WTC11 (cell line): Measurements from ENCODE around the gene ZNF768. TPM values are rescaled to one million over a fixed set of nuclear protein-coding genes. Genes with fewer than 3 reads are reported as not detected.
A peak's percentile ranks its signal among the peaks of the same experiment; 100 is the strongest.

ENCODE experiments used
- ATAC-seq: fragments of 200-7000 bp; cut with Tn5 transposase; 2 replicates; pipeline ENCODE4 v1.10.0; 2021; ENCODE audit warnings: mild to moderate bottlenecking, moderate library complexity
- CTCF ChIA-PET: fragments of 300-600 bp; sonication (Branson Sonifier 250); formaldehyde crosslinking; loops from one replicate; lab custom pipeline; 2021; ENCODE audit warnings: antibody characterized with exemption; lab: Charles Lee
- POLR2A ChIA-PET: fragments of 350-600 bp; sonication (Branson Sonifier 250); formaldehyde crosslinking; loops from one replicate; lab custom pipeline; 2021; ENCODE audit warnings: antibody characterized with exemption; lab: Charles Lee
- DNase-seq: peaks from one replicate; pipeline ENCODE4 v3.0.0; 2021; ENCODE audit warnings: low spot score
- H3K27ac Mint-ChIP-seq: 2 replicates; pipeline ENCODE4 v1.8.0; 2021; ENCODE audit warnings: mixed read lengths
- H3K27me3 Mint-ChIP-seq: 2 replicates; pipeline ENCODE4 v1.8.0; 2021; ENCODE audit warnings: low read depth, mild to moderate bottlenecking, moderate library complexity, mixed read lengths
- H3K36me3 Mint-ChIP-seq: 2 replicates; pipeline ENCODE4 v1.8.0; 2021; ENCODE audit warnings: mixed read lengths
- H3K4me1 Mint-ChIP-seq: 2 replicates; pipeline ENCODE4 v1.8.0; 2022; ENCODE audit warnings: mixed read lengths
- H3K4me3 Mint-ChIP-seq: 2 replicates; pipeline ENCODE4 v1.8.0; 2021; ENCODE audit warnings: mild to moderate bottlenecking, moderate library complexity, mixed read lengths
- H3K9me3 Mint-ChIP-seq: 2 replicates; pipeline ENCODE4 v1.8.0; 2021; ENCODE audit warnings: mixed read lengths
- E2F1 ChIP-seq: sonication (generic); formaldehyde crosslinking; IDR thresholded peaks from 2 replicates; pipeline ENCODE4 v1.8.0; 2022; ENCODE audit warnings: mild to moderate bottlenecking, missing genetic modification reagents
- ESRRA ChIP-seq: sonication (generic); formaldehyde crosslinking; IDR thresholded peaks from 2 replicates; pipeline ENCODE4 v1.8.1; 2022; ENCODE audit warnings: mild to moderate bottlenecking, missing genetic modification reagents, borderline replicate concordance
- ETV6 ChIP-seq: sonication (generic); formaldehyde crosslinking; IDR thresholded peaks from 2 replicates; pipeline ENCODE4 v1.8.1; 2022; ENCODE audit warnings: mild to moderate bottlenecking, missing genetic modification reagents
- GTF2I ChIP-seq: fragments of 250-450 bp; sonication (Bioruptor Pico); conservative IDR thresholded peaks from 2 replicates; pipeline ENCODE4 v1.4.0; 2021; ENCODE audit warnings: mild to moderate bottlenecking
- IRF2 ChIP-seq: sonication (generic); formaldehyde crosslinking; IDR thresholded peaks from 2 replicates; pipeline ENCODE4 v1.8.0; 2022; ENCODE audit warnings: low read depth, missing genetic modification reagents, borderline replicate concordance
- JAZF1 ChIP-seq: fragments of 250-450 bp; sonication (Bioruptor Pico); IDR thresholded peaks from 2 replicates; pipeline ENCODE4 v1.9.0; 2021; ENCODE audit warnings: moderate library complexity, mild to moderate bottlenecking, inconsistent platforms
- MAX ChIP-seq: sonication (generic); formaldehyde crosslinking; IDR thresholded peaks from 2 replicates; pipeline ENCODE4 v1.8.0; 2022; ENCODE audit warnings: mild to moderate bottlenecking, missing genetic modification reagents
- NR2C2 ChIP-seq: sonication (generic); formaldehyde crosslinking; IDR thresholded peaks from 2 replicates; pipeline ENCODE4 v1.8.0; 2022; ENCODE audit warnings: mild to moderate bottlenecking, missing genetic modification reagents
- NR3C1 ChIP-seq: sonication (generic); formaldehyde crosslinking; conservative IDR thresholded peaks from 2 replicates; pipeline ENCODE4 v1.8.1; 2023; ENCODE audit warnings: low read depth, mild to moderate bottlenecking, missing genetic modification reagents
- RELA ChIP-seq: sonication (generic); formaldehyde crosslinking; IDR thresholded peaks from 2 replicates; pipeline ENCODE4 v1.8.1; 2022; ENCODE audit warnings: missing genetic modification reagents, mild to moderate bottlenecking, borderline replicate concordance
- SP1 ChIP-seq: sonication (generic); formaldehyde crosslinking; conservative IDR thresholded peaks from 2 replicates; pipeline ENCODE4 v1.8.1; 2022; ENCODE audit warnings: missing genetic modification reagents
- ZBTB21 ChIP-seq: sonication (generic); formaldehyde crosslinking; IDR thresholded peaks from 2 replicates; pipeline ENCODE4 v1.8.1; 2023; ENCODE audit warnings: mild to moderate bottlenecking, missing genetic modification reagents, borderline replicate concordance
- ZNF281 ChIP-seq: sonication (generic); formaldehyde crosslinking; IDR thresholded peaks from 2 replicates; pipeline ENCODE4 v1.8.0; 2023; ENCODE audit warnings: mild to moderate bottlenecking, missing genetic modification reagents
- ZNF317 ChIP-seq: sonication (generic); formaldehyde crosslinking; IDR thresholded peaks from 2 replicates; pipeline ENCODE4 v1.8.1; 2023; ENCODE audit warnings: low read depth, mild to moderate bottlenecking, moderate library complexity, missing genetic modification reagents, borderline replicate concordance
- ZNF396 ChIP-seq: fragments of 250-450 bp; sonication (Bioruptor Pico); IDR thresholded peaks from 2 replicates; pipeline ENCODE4 v1.8.0; 2021; ENCODE audit warnings: mild to moderate bottlenecking, moderate library complexity, borderline replicate concordance
- ZNF425 ChIP-seq: fragments of 250-450 bp; sonication (Bioruptor Pico); conservative IDR thresholded peaks from 2 replicates; pipeline ENCODE4 v1.9.0; 2021; ENCODE audit warnings: mild to moderate bottlenecking
- ZSCAN18 ChIP-seq: fragments of 250-450 bp; sonication (Bioruptor Pico); IDR thresholded peaks from 2 replicates; pipeline ENCODE4 v2.1.2; 2022; ENCODE audit warnings: mild to moderate bottlenecking, moderate library complexity
- total RNA-seq: library from RNA; stranded (reverse); gene quantifications from 3 replicates; pipeline ENCODE4 v1.2.3, GENCODE V29; 2021
- TF ChIP-seq, protein P1 (sequence below): sonication (generic); formaldehyde crosslinking; IDR thresholded peaks from 2 replicates; pipeline ENCODE4 v1.8.1; 2023; ENCODE audit warnings: mild to moderate bottlenecking, missing genetic modification reagents
- TF ChIP-seq, protein P2 (sequence below): sonication (generic); formaldehyde crosslinking; IDR thresholded peaks from 2 replicates; pipeline ENCODE4 v1.8.1; 2022; ENCODE audit warnings: mild to moderate bottlenecking, moderate library complexity, missing genetic modification reagents

Gene ZNF768
- total RNA-seq, 1 experiment from 2014 or later, result 35.9 TPM

GRCh38 chr16:30565526-30565925 lies 39.2 kb upstream of the ZNF768 start:
- CTCF ChIA-PET, result interaction anchor here (0.9 to 1.4 kb wide), 5 partner anchors 8 to 136 kb away, joined by 3 to 7 read pairs (median 4); partner anchors contain the start of gene DCTPP1
- POLR2A ChIA-PET, result interaction anchor here (0.9 kb wide), 1 partner anchor 38 kb away, joined by 3 read pairs; no protein-coding TSS in a partner anchor
- peaks cover 18% of the 10 kb centered on the region for H3K4me1 Mint-ChIP-seq
- no peak for ATAC-seq
- H3K36me3 Mint-ChIP-seq, result no peaks in the 10 kb centered on the region
- DNase-seq, result no peak
- H3K27ac Mint-ChIP-seq, result no peak overlapping the region
- no peak overlapping the region for H3K4me3 Mint-ChIP-seq
- TF ChIP-seq SP1 (CRISPR knock-in tag) (no peak), ZNF317 (no peak), RELA (CRISPR knock-in tag) (no peak), NR3C1 (no peak), ZBTB21 (CRISPR knock-in tag) (no peak), ZNF396 (CRISPR knock-in tag) (no peak), NR2C2 (CRISPR knock-in tag) (no peak), E2F1 (CRISPR knock-in tag) (no peak), MAX (CRISPR knock-in tag) (no peak), IRF2 (no peak), ZSCAN18 (CRISPR knock-in tag) (no peak)
- TF ChIP-seq, protein P1, sequence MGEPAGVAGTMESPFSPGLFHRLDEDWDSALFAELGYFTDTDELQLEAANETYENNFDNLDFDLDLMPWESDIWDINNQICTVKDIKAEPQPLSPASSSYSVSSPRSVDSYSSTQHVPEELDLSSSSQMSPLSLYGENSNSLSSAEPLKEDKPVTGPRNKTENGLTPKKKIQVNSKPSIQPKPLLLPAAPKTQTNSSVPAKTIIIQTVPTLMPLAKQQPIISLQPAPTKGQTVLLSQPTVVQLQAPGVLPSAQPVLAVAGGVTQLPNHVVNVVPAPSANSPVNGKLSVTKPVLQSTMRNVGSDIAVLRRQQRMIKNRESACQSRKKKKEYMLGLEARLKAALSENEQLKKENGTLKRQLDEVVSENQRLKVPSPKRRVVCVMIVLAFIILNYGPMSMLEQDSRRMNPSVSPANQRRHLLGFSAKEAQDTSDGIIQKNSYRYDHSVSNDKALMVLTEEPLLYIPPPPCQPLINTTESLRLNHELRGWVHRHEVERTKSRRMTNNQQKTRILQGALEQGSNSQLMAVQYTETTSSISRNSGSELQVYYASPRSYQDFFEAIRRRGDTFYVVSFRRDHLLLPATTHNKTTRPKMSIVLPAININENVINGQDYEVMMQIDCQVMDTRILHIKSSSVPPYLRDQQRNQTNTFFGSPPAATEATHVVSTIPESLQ, result no peak
- peaks cover 21% of the 10 kb centered on the region for H3K27me3 Mint-ChIP-seq
- H3K9me3 Mint-ChIP-seq, result no peaks in the 10 kb centered on the region

DNA sequence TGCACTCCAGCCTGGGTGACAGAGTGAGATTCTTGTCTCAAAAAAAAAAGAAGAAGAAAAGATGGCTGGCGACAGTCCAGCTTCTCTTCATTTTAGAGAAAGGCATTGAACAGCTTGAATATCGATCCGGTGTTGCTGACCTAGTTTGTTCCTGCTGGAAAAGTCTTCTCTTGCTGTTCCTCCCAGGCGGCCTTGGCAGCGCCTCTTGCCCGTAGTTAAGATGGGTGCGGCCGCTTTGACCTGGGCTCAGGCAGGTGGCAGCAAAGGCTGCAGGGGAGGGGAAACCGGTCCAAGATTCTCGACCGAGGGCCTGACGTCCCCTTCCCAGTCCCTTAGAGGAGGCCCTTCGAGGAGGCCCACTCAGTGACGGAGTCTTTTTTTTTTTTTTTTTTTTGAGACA lies 35.7 kb upstream of the ZNF768 start:
- POLR2A ChIA-PET, result no interaction called here
- peaks cover 21% of the 10 kb centered on the region for H3K27me3 Mint-ChIP-seq
- no peak for ATAC-seq
- no peaks in the 10 kb centered on the region for H3K9me3 Mint-ChIP-seq
- CTCF ChIA-PET, result interaction anchor here (0.6 to 2.2 kb wide), 8 partner anchors 10 to 329 kb away, joined by 3 to 14 read pairs (median 4); partner anchors contain the start of genes DCTPP1, ZNF688 and ZNF747
- no peak overlapping the region for H3K27ac Mint-ChIP-seq
- H3K4me1 Mint-ChIP-seq, result peaks cover 19% of the 10 kb centered on the region
- H3K4me3 Mint-ChIP-seq, result peak overlapping the region; percentile 71
- no peaks in the 10 kb centered on the region for H3K36me3 Mint-ChIP-seq
- no peak for DNase-seq
- no peak for TF ChIP-seq NR2C2 (CRISPR knock-in tag)
- TF ChIP-seq ZNF425 (CRISPR knock-in tag), result no peak
- TF ChIP-seq SP1 (CRISPR knock-in tag), result no peak
- no peak for TF ChIP-seq NR3C1
- no peak for TF ChIP-seq MAX (CRISPR knock-in tag)
- no peak for TF ChIP-seq ESRRA (CRISPR knock-in tag)
- TF ChIP-seq JAZF1 (CRISPR knock-in tag), result no peak
- TF ChIP-seq ETV6 (CRISPR knock-in tag), result no peak
- TF ChIP-seq ZNF281, result no peak
- no peak for TF ChIP-seq GTF2I (CRISPR knock-in tag)
- TF ChIP-seq, protein P2, sequence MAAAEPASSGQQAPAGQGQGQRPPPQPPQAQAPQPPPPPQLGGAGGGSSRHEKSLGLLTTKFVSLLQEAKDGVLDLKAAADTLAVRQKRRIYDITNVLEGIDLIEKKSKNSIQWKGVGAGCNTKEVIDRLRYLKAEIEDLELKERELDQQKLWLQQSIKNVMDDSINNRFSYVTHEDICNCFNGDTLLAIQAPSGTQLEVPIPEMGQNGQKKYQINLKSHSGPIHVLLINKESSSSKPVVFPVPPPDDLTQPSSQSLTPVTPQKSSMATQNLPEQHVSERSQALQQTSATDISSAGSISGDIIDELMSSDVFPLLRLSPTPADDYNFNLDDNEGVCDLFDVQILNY, result no peak
